ENCODE data around the gene PAX8.

GRCh38 chr2:113263546-113263945, 15.2 kb downstream of the PAX8 start:
- no peak for TF ChIP-seq CTCF (IDR thresholded peaks at IDR 0.05)
- no peak for TF ChIP-seq POLR2A (IDR thresholded peaks at IDR 0.05)

Data from heart left ventricle (tissue), 13 donors.